Hematopoietic multipotent progenitor cell treated with erythropoietin and hydrocortisone succinate and interleukin-3 and kit ligand, for 17 days (in vitro differentiated cells): Measurements from ENCODE around the gene LKAAEAR1.

ENCODE experiments used
- DNase-seq: peaks from one replicate; pipeline ENCODE4 v3.0.0-alpha.2; 2015; ENCODE audit warnings: low spot score

Gene LKAAEAR1

GRCh38 chr20:64050261-64051032, 33.8 kb downstream of the LKAAEAR1 start:
- DNase-seq: no peak

GRCh38 chr20:64049878-64050260, 34.3 kb downstream of the LKAAEAR1 start:
- DNase-seq: no peak

GRCh38 chr20:64049060-64049877, 34.9 kb downstream of the LKAAEAR1 start, which contains the start of gene SOX18:
Gene SOX18, minus strand, starts transcription at chr20:64049639. Its CDS starts 123 bp downstream, at chr20:64049516.
- DNase-seq: no peak

GRCh38 chr20:64048402-64049044, 35.7 kb downstream of the LKAAEAR1 start:
- DNase-seq: no peak

- DNase-seq: no peak
Measured at GRCh38 chr20:64047968-64048401, 36.2 kb downstream of the LKAAEAR1 start.

GRCh38 chr20:64047046-64047389, 37.2 kb downstream of the LKAAEAR1 start:
- no peak for DNase-seq

- no peak for DNase-seq
Measured at GRCh38 chr20:64045346-64046011, 38.7 kb downstream of the LKAAEAR1 start.

GRCh38 chr20:64044484-64045247, 39.5 kb downstream of the LKAAEAR1 start:
- no peak for DNase-seq

- no peak for DNase-seq
Measured at GRCh38 chr20:64043768-64044167, 40.4 kb downstream of the LKAAEAR1 start.

GRCh38 chr20:64042054-64042781, 42.0 kb downstream of the LKAAEAR1 start:
- DNase-seq: no peak

- DNase-seq: no peak
Measured at GRCh38 chr20:64041781-64042053, 42.5 kb downstream of the LKAAEAR1 start.

- DNase-seq: no peak
Measured at GRCh38 chr20:64041040-64041780, 43.0 kb downstream of the LKAAEAR1 start.

GRCh38 chr20:64040231-64041039, 43.8 kb downstream of the LKAAEAR1 start:
- DNase-seq: no peak

GRCh38 chr20:64039293-64040160, 44.7 kb downstream of the LKAAEAR1 start:
- no peak for DNase-seq

- no peak for DNase-seq
Measured at GRCh38 chr20:64038565-64039292, 45.5 kb downstream of the LKAAEAR1 start.

GRCh38 chr20:64038224-64038564, 46.0 kb downstream of the LKAAEAR1 start:
- no peak for DNase-seq

GRCh38 chr20:64037498-64038213, 46.5 kb downstream of the LKAAEAR1 start:
- no peak for DNase-seq
